Loucy (cell line): ENCODE data around the gene SPSB3.

Experiments used
- H2AFZ ChIP-seq: fragments of 200-600 bp; sonication (generic); 2 replicates; pipeline ENCODE4 v1.6.0; 2016; ENCODE audit warnings: antibody characterized with exemption, mild to moderate bottlenecking, low read length, moderate library complexity
- H3F3A ChIP-seq: fragments of 200-600 bp; 2 replicates; pipeline ENCODE4 v1.6.0; 2016; ENCODE audit warnings: antibody characterized with exemption, low read depth, mild to moderate bottlenecking
- H3K27me3 ChIP-seq: fragments of 200-600 bp; sonication (generic); 2 replicates; pipeline ENCODE4 v1.6.1; 2014; ENCODE audit warnings: low read length, mild to moderate bottlenecking; ENCODE audit not compliant: insufficient read depth, poor library complexity, severe bottlenecking
- H3K36me3 ChIP-seq: fragments of 200-600 bp; sonication (generic); 2 replicates; pipeline ENCODE4 v1.6.1; 2016; ENCODE audit warnings: low read length; ENCODE audit not compliant: insufficient read depth
- H3K4me1 ChIP-seq: fragments of 200-600 bp; sonication (generic); 2 replicates; pipeline ENCODE4 v1.5.1; 2014; ENCODE audit warnings: low read length, mild to moderate bottlenecking; ENCODE audit not compliant: insufficient read depth, poor library complexity, severe bottlenecking
- H3K4me2 ChIP-seq: fragments of 200-600 bp; sonication (generic); 2 replicates; pipeline ENCODE4 v1.6.0; 2014; ENCODE audit warnings: antibody characterized with exemption, low read length, low read depth, mild to moderate bottlenecking; ENCODE audit not compliant: poor library complexity, severe bottlenecking
- H3K4me3 ChIP-seq: fragments of 200-600 bp; sonication (generic); 2 replicates; pipeline ENCODE4 v1.5.1; 2014; ENCODE audit warnings: low read length, mild to moderate bottlenecking, mixed read lengths; ENCODE audit not compliant: poor library complexity, severe bottlenecking
- H3K79me2 ChIP-seq: fragments of 200-600 bp; sonication (generic); 2 replicates; pipeline ENCODE4 v1.6.1; 2014; ENCODE audit warnings: low read length; ENCODE audit not compliant: insufficient read depth
- H3K9ac ChIP-seq: fragments of 200-600 bp; sonication (generic); 2 replicates; pipeline ENCODE4 v1.6.0; 2014; ENCODE audit warnings: mild to moderate bottlenecking, low read depth, low read length, moderate library complexity; ENCODE audit not compliant: poor library complexity, severe bottlenecking
- H3K9me2 ChIP-seq: fragments of 200-600 bp; sonication (generic); replicated peaks from 2 replicates; pipeline ENCODE4 v1.6.1; 2016; ENCODE audit warnings: low read depth, low read length, mixed read lengths
- H3K9me3 ChIP-seq: fragments of 200-600 bp; sonication (generic); 2 replicates; pipeline ENCODE4 v1.6.1; 2014; ENCODE audit warnings: mild to moderate bottlenecking, antibody characterized with exemption, low read length, low read depth; ENCODE audit not compliant: insufficient read depth
- H4K20me1 ChIP-seq: fragments of 200-600 bp; sonication (generic); 2 replicates; pipeline ENCODE4 v1.6.0; 2014; ENCODE audit warnings: antibody characterized with exemption, low read length, mild to moderate bottlenecking; ENCODE audit not compliant: insufficient read depth, poor library complexity, severe bottlenecking
- EZH2phosphoT487 ChIP-seq: fragments of 200-600 bp; IDR thresholded peaks from 2 replicates; pipeline ENCODE4 v1.6.1; 2018; ENCODE audit warnings: antibody characterized with exemption, mild to moderate bottlenecking, moderate library complexity, borderline replicate concordance
- TF ChIP-seq, protein P1 (sequence below): fragments of 200-600 bp; sonication (generic); conservative IDR thresholded peaks from 2 replicates; pipeline ENCODE4 v1.5.1; 2014; ENCODE audit warnings: mild to moderate bottlenecking, antibody characterized with exemption, low read length

Gene SPSB3

DNA sequence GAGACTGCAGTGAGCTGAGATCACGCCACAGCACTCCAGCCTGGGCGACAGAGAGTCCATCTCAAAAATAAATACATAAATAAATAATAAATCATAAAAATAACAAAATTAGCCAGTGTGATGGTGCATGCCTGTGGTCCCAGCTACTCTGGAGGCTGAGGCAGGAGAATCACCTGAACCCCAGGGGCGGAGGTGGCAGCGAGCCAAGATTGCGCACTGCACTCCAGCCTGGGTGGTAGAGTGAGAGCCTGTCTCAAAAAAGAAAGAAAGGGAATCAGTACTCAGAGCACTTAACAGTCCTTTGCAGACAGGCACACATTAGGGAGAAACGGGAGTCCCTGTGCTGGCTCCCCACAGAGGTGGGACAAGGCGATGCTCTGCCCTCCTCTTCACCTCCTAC is 51.3 kb downstream of the SPSB3 start:
- Histone ChIP-seq H3K36me3 (peaks cover 2% of the 10 kb centered on the region; the same call in 1 of the 2 replicates), H3K27me3 (no peaks in the 10 kb centered on the region), H3F3A (no peaks in the 10 kb centered on the region), H4K20me1 (no peaks in the 10 kb centered on the region), H3K9me2 (no peaks in the 10 kb centered on the region), H3K9me3 (no peaks in the 10 kb centered on the region), H3K79me2 (no peaks in the 10 kb centered on the region), H3K4me3 (no peak overlapping the region), H3K4me2 (no peak overlapping the region), H2AFZ (no peak overlapping the region), H3K4me1 (no peaks in the 10 kb centered on the region), H3K9ac (no peak overlapping the region)
- TF ChIP-seq, protein P1, sequence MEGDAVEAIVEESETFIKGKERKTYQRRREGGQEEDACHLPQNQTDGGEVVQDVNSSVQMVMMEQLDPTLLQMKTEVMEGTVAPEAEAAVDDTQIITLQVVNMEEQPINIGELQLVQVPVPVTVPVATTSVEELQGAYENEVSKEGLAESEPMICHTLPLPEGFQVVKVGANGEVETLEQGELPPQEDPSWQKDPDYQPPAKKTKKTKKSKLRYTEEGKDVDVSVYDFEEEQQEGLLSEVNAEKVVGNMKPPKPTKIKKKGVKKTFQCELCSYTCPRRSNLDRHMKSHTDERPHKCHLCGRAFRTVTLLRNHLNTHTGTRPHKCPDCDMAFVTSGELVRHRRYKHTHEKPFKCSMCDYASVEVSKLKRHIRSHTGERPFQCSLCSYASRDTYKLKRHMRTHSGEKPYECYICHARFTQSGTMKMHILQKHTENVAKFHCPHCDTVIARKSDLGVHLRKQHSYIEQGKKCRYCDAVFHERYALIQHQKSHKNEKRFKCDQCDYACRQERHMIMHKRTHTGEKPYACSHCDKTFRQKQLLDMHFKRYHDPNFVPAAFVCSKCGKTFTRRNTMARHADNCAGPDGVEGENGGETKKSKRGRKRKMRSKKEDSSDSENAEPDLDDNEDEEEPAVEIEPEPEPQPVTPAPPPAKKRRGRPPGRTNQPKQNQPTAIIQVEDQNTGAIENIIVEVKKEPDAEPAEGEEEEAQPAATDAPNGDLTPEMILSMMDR = no peak
- no peak for TF ChIP-seq EZH2phosphoT487

DNA sequence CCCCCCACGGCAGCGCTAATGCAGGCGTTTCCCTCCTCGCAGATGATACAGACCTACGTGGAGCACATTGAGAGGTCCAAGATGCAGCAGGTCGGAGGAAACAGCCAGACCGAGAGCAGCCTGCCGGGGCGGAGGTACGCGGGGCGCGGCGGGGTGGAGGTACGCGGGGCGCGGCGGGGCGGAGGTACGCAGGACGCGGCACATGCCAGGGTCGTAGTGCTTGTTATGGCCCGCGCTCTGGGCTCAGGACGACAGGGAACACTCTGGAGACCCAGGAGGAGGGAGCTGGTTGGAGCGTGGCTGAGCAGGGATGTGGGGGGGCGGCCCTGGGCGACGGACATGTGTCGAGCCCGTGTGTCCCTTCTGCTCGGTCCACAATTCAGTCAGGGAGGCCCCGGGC is 52.9 kb downstream of the SPSB3 start:
- Histone ChIP-seq H2AFZ (no peak overlapping the region), H3K4me3 (no peak overlapping the region), H3K36me3 (peaks cover 4% of the 10 kb centered on the region; the same call in 1 of the 2 replicates), H3K9me2 (no peaks in the 10 kb centered on the region), H4K20me1 (no peaks in the 10 kb centered on the region), H3K27me3 (no peaks in the 10 kb centered on the region), H3F3A (no peaks in the 10 kb centered on the region), H3K9me3 (no peaks in the 10 kb centered on the region), H3K4me2 (no peak overlapping the region), H3K79me2 (no peaks in the 10 kb centered on the region), H3K4me1 (no peaks in the 10 kb centered on the region), H3K9ac (no peak overlapping the region)
- TF ChIP-seq, protein P1 = no peak
- no peak for TF ChIP-seq EZH2phosphoT487

DNA sequence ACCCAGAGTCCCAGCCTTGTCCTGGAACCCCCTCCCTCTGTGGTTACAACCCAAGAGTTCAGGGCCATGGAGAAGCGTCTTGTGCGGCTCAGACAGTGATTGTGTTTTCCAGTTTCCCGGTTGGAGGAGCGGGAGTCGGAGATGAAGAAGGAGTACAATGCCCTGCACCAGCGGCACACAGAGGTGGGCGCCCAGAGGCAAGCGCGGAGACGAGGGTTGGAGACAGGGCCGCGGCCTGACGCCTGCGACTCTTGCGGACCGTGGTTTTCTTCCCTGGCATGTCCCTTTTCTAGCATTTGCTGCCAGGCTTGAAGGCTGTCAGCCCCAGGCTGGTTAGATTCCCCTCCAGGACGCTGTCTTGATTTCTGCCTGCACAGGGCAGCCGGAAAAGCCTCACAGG is 53.3 kb downstream of the SPSB3 start:
- peaks cover 4% of the 10 kb centered on the region; the same call in 1 of the 2 replicates for H3K36me3 ChIP-seq
- H3K4me3 ChIP-seq = no peak overlapping the region
- no peaks in the 10 kb centered on the region for H4K20me1 ChIP-seq
- H3F3A ChIP-seq = no peaks in the 10 kb centered on the region
- H3K4me1 ChIP-seq = no peaks in the 10 kb centered on the region
- TF ChIP-seq EZH2phosphoT487 = no peak
- TF ChIP-seq, protein P1 = no peak
- H3K27me3 ChIP-seq = no peaks in the 10 kb centered on the region
- no peaks in the 10 kb centered on the region for H3K9me2 ChIP-seq
- no peak overlapping the region for H3K9ac ChIP-seq
- no peak overlapping the region for H2AFZ ChIP-seq
- no peak overlapping the region for H3K4me2 ChIP-seq
- H3K79me2 ChIP-seq = no peaks in the 10 kb centered on the region
- H3K9me3 ChIP-seq = no peaks in the 10 kb centered on the region
